ENCODE measurements around the gene APBA2.
"Not testable (repeated sequence)": the region's sequence is repeated elsewhere in the genome, so short reads cannot be mapped to it uniquely, and the experiment has no call there.

The APBA2 gene

GRCh38 chr15:29150515-29151483 is 265.0 kb downstream of the APBA2 start:
- peaks cover 10% of the 10 kb centered on the region for H3K9me3 Mint-ChIP-seq
- no peak overlapping the region for H3K4me3 Mint-ChIP-seq
- no peak for DNase-seq
- peaks cover 4% of the 10 kb centered on the region for H3K4me1 Mint-ChIP-seq
- no peak for TF ChIP-seq CTCF (IDR thresholded peaks at IDR 0.05)
- H3K36me3 Mint-ChIP-seq (ENCODE audit: low read depth): no peaks in the 10 kb centered on the region
- peaks cover 6% of the 10 kb centered on the region for H3K27me3 Mint-ChIP-seq (ENCODE audit: low read depth, poor library complexity)
- no peak overlapping the region for H3K27ac Mint-ChIP-seq

- H3K27me3 Mint-ChIP-seq (ENCODE audit: low read depth, poor library complexity): peaks cover 6% of the 10 kb centered on the region
- H3K4me1 Mint-ChIP-seq: peaks cover 8% of the 10 kb centered on the region
- H3K9me3 Mint-ChIP-seq: peaks cover 10% of the 10 kb centered on the region
- no peak for DNase-seq
- no peak for TF ChIP-seq CTCF (IDR thresholded peaks at IDR 0.05)
- no peak overlapping the region for H3K27ac Mint-ChIP-seq
- no peaks in the 10 kb centered on the region for H3K36me3 Mint-ChIP-seq (ENCODE audit: low read depth)
- H3K4me3 Mint-ChIP-seq: no peak overlapping the region
Observed at GRCh38 chr15:29151484-29151857, 265.7 kb downstream of the APBA2 start.

GRCh38 chr15:29156521-29156920 is 270.7 kb downstream of the APBA2 start:
- H3K4me3 Mint-ChIP-seq: no peak overlapping the region
- H3K9me3 Mint-ChIP-seq: peaks cover 37% of the 10 kb centered on the region

GRCh38 chr15:29159771-29160455 is 274.1 kb downstream of the APBA2 start:
- no peak overlapping the region for H3K4me3 Mint-ChIP-seq
- H3K36me3 Mint-ChIP-seq (ENCODE audit: low read depth): peaks cover 20% of the 10 kb centered on the region
- no peak for TF ChIP-seq CTCF (IDR thresholded peaks at IDR 0.05)
- DNase-seq: no peak
- no peak overlapping the region for H3K27ac Mint-ChIP-seq
- peaks cover 61% of the 10 kb centered on the region for H3K9me3 Mint-ChIP-seq
- H3K27me3 Mint-ChIP-seq (ENCODE audit: low read depth, poor library complexity): peaks cover 7% of the 10 kb centered on the region
- H3K4me1 Mint-ChIP-seq: peaks cover 10% of the 10 kb centered on the region

More at GRCh38 chr15:29156521-29156920, 270.7 kb downstream of the APBA2 start:
- Mint-ChIP-seq H3K27ac (peak overlapping the region; percentile 75), H3K36me3 (ENCODE audit: low read depth) (peaks cover 10% of the 10 kb centered on the region), H3K27me3 (ENCODE audit: low read depth, poor library complexity) (peaks cover 12% of the 10 kb centered on the region), H3K4me1 (peaks cover 10% of the 10 kb centered on the region)
- no peak for DNase-seq
- no peak for TF ChIP-seq CTCF (IDR thresholded peaks at IDR 0.05)

- TF ChIP-seq CTCF (IDR thresholded peaks at IDR 0.05): no peak
- DNase-seq: no peak
- H3K27me3 Mint-ChIP-seq (ENCODE audit: low read depth, poor library complexity): peaks cover 5% of the 10 kb centered on the region
Observed at GRCh38 chr15:29162411-29162810, 276.6 kb downstream of the APBA2 start.

GRCh38 chr15:29167122-29167521 is 281.3 kb downstream of the APBA2 start:
- H3K27ac Mint-ChIP-seq; H3K4me1 Mint-ChIP-seq; DNase-seq; H3K27me3 Mint-ChIP-seq (ENCODE audit: low read depth, poor library complexity); H3K36me3 Mint-ChIP-seq (ENCODE audit: low read depth); H3K4me3 Mint-ChIP-seq: not testable (repeated sequence)
- peaks cover 43% of the 10 kb centered on the region for H3K9me3 Mint-ChIP-seq

More at GRCh38 chr15:29162411-29162810, 276.6 kb downstream of the APBA2 start:
- Mint-ChIP-seq H3K9me3 (peaks cover 76% of the 10 kb centered on the region), H3K27ac (no peak overlapping the region), H3K4me3 (no peak overlapping the region), H3K36me3 (ENCODE audit: low read depth) (peaks cover 25% of the 10 kb centered on the region), H3K4me1 (no peaks in the 10 kb centered on the region)
